ENCODE measurements around the gene PCGF3.
A peak's percentile ranks its signal among the peaks of the same experiment; 100 is the strongest.
"Not testable (repeated sequence)": the region's sequence is repeated elsewhere in the genome, so short reads cannot be mapped to it uniquely, and the experiment has no call there.

The PCGF3 gene

DNA sequence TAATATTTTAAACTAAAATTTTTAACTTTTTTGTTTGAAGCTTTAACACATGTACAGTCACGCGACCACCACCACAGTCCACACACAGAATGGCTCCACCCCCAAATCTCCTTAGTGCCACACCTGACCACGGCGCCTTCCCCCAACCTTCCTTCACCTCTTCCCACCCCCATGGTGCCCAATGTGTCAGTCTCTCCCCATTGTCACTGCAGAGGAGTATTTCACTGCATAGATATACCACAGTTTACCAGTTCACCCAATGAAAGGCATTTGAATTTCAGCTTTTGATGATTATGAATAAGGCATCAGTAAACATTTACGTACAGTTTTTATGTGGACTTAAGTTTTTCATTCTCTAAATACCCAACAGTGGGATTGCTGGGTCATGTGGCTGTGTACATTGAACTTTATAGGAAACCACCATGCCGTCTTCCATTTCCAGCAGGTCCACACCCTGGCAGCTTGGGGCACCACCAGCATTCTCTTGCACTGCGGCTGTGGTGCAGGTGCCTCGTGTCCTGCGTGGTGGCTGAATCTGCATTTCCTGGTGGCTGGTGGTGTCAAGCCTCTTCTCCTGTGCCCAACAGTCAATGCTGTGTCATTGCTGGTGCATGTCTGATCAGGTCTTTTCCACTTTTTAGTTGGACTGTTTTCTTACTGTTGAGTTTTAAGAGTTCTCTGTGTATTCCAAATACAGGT is 71.3 kb downstream of the PCGF3 start:
- Histone ChIP-seq H3K27me3 (ENCODE audit: low read depth, low read length) (no peaks in the 10 kb centered on the region), H3K9me3 (ENCODE audit: insufficient read depth, low read length) (no peaks in the 10 kb centered on the region), H3K27ac (ENCODE audit: low read length) (no peak overlapping the region), H3K4me2 (ENCODE audit: low read length) (no peak overlapping the region), H3K4me1 (ENCODE audit: low read length) (peaks cover 9% of the 10 kb centered on the region), H3K79me2 (ENCODE audit: low read length) (peaks cover 96% of the 10 kb centered on the region), H3K4me3 (ENCODE audit: low read length) (no peak overlapping the region), H4K20me1 (ENCODE audit: insufficient read depth, low read length) (peaks cover 71% of the 10 kb centered on the region), H3K36me3 (replicated peaks; ENCODE audit: low read depth, low read length) (peaks cover 50% of the 10 kb centered on the region), H3K9ac (ENCODE audit: low read length) (no peak overlapping the region), H2AFZ (ENCODE audit: low read depth, low read length) (no peak overlapping the region)
- TF ChIP-seq EZH2phosphoT487 (IDR thresholded peaks at IDR 0.05; ENCODE audit: low read depth) (no peak), CTCF (IDR thresholded peaks at IDR 0.05; ENCODE audit: low read depth, low read length) (no peak)

- Histone ChIP-seq H3K9me3 (ENCODE audit: insufficient read depth, low read length) (no peaks in the 10 kb centered on the region), H3K4me1 (ENCODE audit: low read length) (peaks cover 13% of the 10 kb centered on the region), H2AFZ (ENCODE audit: low read depth, low read length) (no peak overlapping the region), H3K4me2 (ENCODE audit: low read length) (no peak overlapping the region), H3K79me2 (ENCODE audit: low read length) (peaks cover 89% of the 10 kb centered on the region), H3K27me3 (ENCODE audit: low read depth, low read length) (no peaks in the 10 kb centered on the region), H3K9ac (ENCODE audit: low read length) (no peak overlapping the region), H4K20me1 (ENCODE audit: insufficient read depth, low read length) (peaks cover 67% of the 10 kb centered on the region), H3K27ac (ENCODE audit: low read length) (no peak overlapping the region), H3K36me3 (replicated peaks; ENCODE audit: low read depth, low read length) (peaks cover 49% of the 10 kb centered on the region), H3K4me3 (ENCODE audit: low read length) (no peak overlapping the region)
- no peak for TF ChIP-seq EZH2phosphoT487 (IDR thresholded peaks at IDR 0.05; ENCODE audit: low read depth)
- TF ChIP-seq CTCF (IDR thresholded peaks at IDR 0.05; ENCODE audit: low read depth, low read length): no peak
These were observed 72.1 kb downstream of the PCGF3 start for GRCh38 chr4:777520-778262.

DNA sequence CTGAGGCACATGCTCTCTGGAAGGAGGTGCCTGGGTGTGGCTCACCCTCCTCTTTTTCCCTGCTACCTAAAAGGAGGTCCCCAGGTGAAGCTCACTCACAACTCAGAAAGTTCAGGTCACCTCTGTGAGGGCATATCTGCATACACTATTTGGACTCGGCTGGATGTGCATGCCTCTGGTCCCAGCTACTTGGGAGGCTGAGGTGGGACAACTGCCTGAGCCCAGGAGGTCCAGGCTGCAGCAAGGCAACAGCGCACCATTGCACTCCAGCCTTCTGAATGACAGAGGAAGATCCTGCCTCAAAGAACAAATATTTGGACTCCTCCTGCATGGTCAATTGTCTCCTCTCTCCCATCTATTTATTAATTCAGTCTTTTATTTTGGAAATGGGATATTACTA is 73.9 kb downstream of the PCGF3 start:
- H3K9me3 ChIP-seq (ENCODE audit: insufficient read depth, low read length): no peaks in the 10 kb centered on the region
- H3K27ac ChIP-seq (ENCODE audit: low read length): no peak overlapping the region
- TF ChIP-seq CTCF (IDR thresholded peaks at IDR 0.05; ENCODE audit: low read depth, low read length): no peak
- no peak for TF ChIP-seq EZH2phosphoT487 (IDR thresholded peaks at IDR 0.05; ENCODE audit: low read depth)
- peaks cover 50% of the 10 kb centered on the region for H4K20me1 ChIP-seq (ENCODE audit: insufficient read depth, low read length)
- H3K4me2 ChIP-seq (ENCODE audit: low read length): no peak overlapping the region
- peaks cover 13% of the 10 kb centered on the region for H3K4me1 ChIP-seq (ENCODE audit: low read length)
- H3K79me2 ChIP-seq (ENCODE audit: low read length): peaks cover 70% of the 10 kb centered on the region
- no peak overlapping the region for H2AFZ ChIP-seq (ENCODE audit: low read depth, low read length)
- H3K36me3 ChIP-seq (replicated peaks; ENCODE audit: low read depth, low read length): peaks cover 46% of the 10 kb centered on the region
- H3K27me3 ChIP-seq (ENCODE audit: low read depth, low read length): no peaks in the 10 kb centered on the region
- H3K9ac ChIP-seq (ENCODE audit: low read length): no peak overlapping the region
- H3K4me3 ChIP-seq (ENCODE audit: low read length): no peak overlapping the region

DNA sequence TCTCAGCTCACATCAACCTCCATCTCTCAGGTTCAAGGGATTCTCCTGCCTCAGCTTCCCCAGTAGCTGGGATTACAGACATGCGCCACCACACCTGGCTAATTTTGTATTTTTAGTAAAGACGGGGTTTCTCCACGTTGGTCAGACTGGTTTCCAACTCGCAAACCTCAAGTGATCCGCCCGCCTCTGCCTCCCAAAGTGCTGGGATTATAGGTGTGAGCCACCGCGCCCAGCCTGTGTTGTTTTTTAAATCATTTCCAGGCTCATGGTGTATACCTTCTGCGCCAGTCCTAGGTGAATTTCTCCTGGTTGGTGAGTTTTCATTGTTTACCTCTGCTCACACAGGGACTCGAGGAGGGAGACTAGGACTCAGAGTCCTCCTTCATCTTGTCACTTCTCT is 74.6 kb downstream of the PCGF3 start:
- H2AFZ ChIP-seq (ENCODE audit: low read depth, low read length); H3K9me3 ChIP-seq (ENCODE audit: insufficient read depth, low read length); H3K27me3 ChIP-seq (ENCODE audit: low read depth, low read length); H3K27ac ChIP-seq (ENCODE audit: low read length): not testable (repeated sequence)
- Histone ChIP-seq H3K79me2 (ENCODE audit: low read length) (peaks cover 63% of the 10 kb centered on the region), H3K9ac (ENCODE audit: low read length) (peak overlapping the region; percentile 97), H3K36me3 (replicated peaks; ENCODE audit: low read depth, low read length) (peaks cover 46% of the 10 kb centered on the region), H3K4me3 (ENCODE audit: low read length) (peak overlapping the region; percentile 92), H3K4me1 (ENCODE audit: low read length) (peaks cover 13% of the 10 kb centered on the region), H3K4me2 (ENCODE audit: low read length) (peak overlapping the region; percentile 99), H4K20me1 (ENCODE audit: insufficient read depth, low read length) (peaks cover 43% of the 10 kb centered on the region)

Data from OCI-LY3 (cell line).